Activated naive CD4-positive, alpha-beta T cell treated with anti-CD3 and anti-CD28 coated beads for 36 hours (primary cell): ENCODE measurements around the gene PPM1L. TPM values are rescaled to one million over a fixed set of nuclear protein-coding genes. Genes with fewer than 3 reads are reported as not detected.

Source experiments
- CTCF ChIA-PET: fragments of 350-600 bp; sonication (Branson Sonifier 250); formaldehyde crosslinking; loops from one replicate; lab custom pipeline; 2021; ENCODE audit warnings: antibody characterized with exemption; lab: Charles Lee
- DNase-seq: peaks from one replicate; pipeline ENCODE4 v3.0.0-alpha.2; 2020
- H3K27ac Mint-ChIP-seq: one replicate; pipeline ENCODE4 v1.8.0; 2021; ENCODE audit warnings: mild to moderate bottlenecking, mixed read lengths
- H3K27me3 Mint-ChIP-seq: one replicate; pipeline ENCODE4 v1.8.0; 2021; ENCODE audit warnings: low read depth, mixed read lengths
- H3K36me3 Mint-ChIP-seq: one replicate; pipeline ENCODE4 v1.8.0; 2021; ENCODE audit warnings: low read depth, mixed read lengths
- H3K4me1 Mint-ChIP-seq: one replicate; pipeline ENCODE4 v1.8.0; 2021; ENCODE audit warnings: low read depth, mixed read lengths
- H3K4me3 Mint-ChIP-seq: one replicate; pipeline ENCODE4 v1.8.0; 2021; ENCODE audit warnings: mild to moderate bottlenecking, moderate library complexity, mixed read lengths
- H3K9me3 Mint-ChIP-seq: one replicate; pipeline ENCODE4 v1.8.0; 2021; ENCODE audit warnings: mixed read lengths
- intact Hi-C: fragments of 100-400 bp; cut with micrococcal nuclease; formaldehyde crosslinking; loops from one replicate; pipeline ENCODE4 v1.15.1; 2023
- total RNA-seq, 2 experiments: library from RNA; stranded (reverse); gene quantifications; one replicate each; pipeline ENCODE4 v1.2.3, GENCODE V29; 2021

Gene PPM1L
- total RNA-seq, 2 experiments from 2014 or later: 2.1 TPM

GRCh38 chr3:160840590-160840989 is 84.6 kb downstream of the PPM1L start:
- peaks cover 6% of the 10 kb centered on the region for H3K9me3 Mint-ChIP-seq
- H3K27me3 Mint-ChIP-seq: peaks cover under 1% of the 10 kb centered on the region
- intact Hi-C loops: no loop called here
- H3K4me1 Mint-ChIP-seq: peaks cover 2% of the 10 kb centered on the region
- CTCF ChIA-PET: interaction anchor here (0.5 kb wide), 1 partner anchor 357 kb away, joined by 3 read pairs; no protein-coding TSS in a partner anchor
- no peaks in the 10 kb centered on the region for H3K36me3 Mint-ChIP-seq
- no peak overlapping the region for H3K4me3 Mint-ChIP-seq
- no peak overlapping the region for H3K27ac Mint-ChIP-seq
- no peak for DNase-seq

DNA sequence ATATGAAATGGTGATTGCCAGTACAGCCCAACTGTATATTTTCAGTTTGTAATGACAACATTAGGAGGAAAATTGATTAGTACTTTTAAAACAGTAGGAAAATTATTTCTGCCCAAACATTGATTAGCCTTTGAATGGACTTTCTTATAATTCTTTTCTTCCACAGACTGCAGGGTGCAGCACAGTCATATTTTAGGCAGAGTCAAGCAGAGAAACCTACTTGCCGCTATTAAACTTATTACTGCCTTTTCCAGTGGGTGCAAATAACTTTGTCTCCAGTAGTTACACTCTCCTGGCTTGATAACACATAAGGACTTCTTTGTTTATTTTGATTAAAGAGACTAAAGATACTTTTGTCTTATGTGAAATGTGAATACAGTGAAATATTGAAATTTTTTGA is 85.4 kb downstream of the PPM1L start:
- no peak for DNase-seq
- H3K27ac Mint-ChIP-seq: no peak overlapping the region
- H3K4me3 Mint-ChIP-seq: no peak overlapping the region
- H3K4me1 Mint-ChIP-seq: peaks cover 2% of the 10 kb centered on the region
- CTCF ChIA-PET: interaction anchor here (0.9 kb wide), 1 partner anchor 100 kb away, joined by 3 read pairs; no protein-coding TSS in a partner anchor
- no peaks in the 10 kb centered on the region for H3K27me3 Mint-ChIP-seq
- peaks cover 6% of the 10 kb centered on the region for H3K9me3 Mint-ChIP-seq
- no peaks in the 10 kb centered on the region for H3K36me3 Mint-ChIP-seq
- intact Hi-C loops: no loop called here

GRCh38 chr3:160842021-160843005 is 86.3 kb downstream of the PPM1L start:
- H3K9me3 Mint-ChIP-seq: peaks cover 6% of the 10 kb centered on the region
- no peak overlapping the region for H3K4me3 Mint-ChIP-seq
- H3K36me3 Mint-ChIP-seq: no peaks in the 10 kb centered on the region
- H3K27me3 Mint-ChIP-seq: no peaks in the 10 kb centered on the region
- DNase-seq: no peak
- no peak overlapping the region for H3K27ac Mint-ChIP-seq
- intact Hi-C loops: no loop called here
- H3K4me1 Mint-ChIP-seq: peaks cover 2% of the 10 kb centered on the region
- CTCF ChIA-PET: interaction anchor here (0.9 kb wide), 1 partner anchor 99 kb away, joined by 3 read pairs; no protein-coding TSS in a partner anchor

GRCh38 chr3:160851629-160852210 is 95.7 kb downstream of the PPM1L start:
- no peaks in the 10 kb centered on the region for H3K9me3 Mint-ChIP-seq
- intact Hi-C loops: no loop called here
- H3K36me3 Mint-ChIP-seq: no peaks in the 10 kb centered on the region
- H3K4me3 Mint-ChIP-seq: no peak overlapping the region
- H3K4me1 Mint-ChIP-seq: no peaks in the 10 kb centered on the region
- H3K27ac Mint-ChIP-seq: no peak overlapping the region
- DNase-seq: no peak
- peaks cover 4% of the 10 kb centered on the region for H3K27me3 Mint-ChIP-seq
- CTCF ChIA-PET: no interaction called here

GRCh38 chr3:160852856-160853255 is 96.8 kb downstream of the PPM1L start:
- intact Hi-C loops: no loop called here
- Mint-ChIP-seq H3K4me3 (no peak overlapping the region), H3K4me1 (no peaks in the 10 kb centered on the region), H3K9me3 (no peaks in the 10 kb centered on the region), H3K36me3 (no peaks in the 10 kb centered on the region), H3K27me3 (peaks cover 4% of the 10 kb centered on the region), H3K27ac (no peak overlapping the region)
- no peak for DNase-seq
- CTCF ChIA-PET: no interaction called here

GRCh38 chr3:160856450-160856849 is 100.4 kb downstream of the PPM1L start:
- Mint-ChIP-seq H3K9me3 (no peaks in the 10 kb centered on the region), H3K4me1 (no peaks in the 10 kb centered on the region), H3K36me3 (no peaks in the 10 kb centered on the region), H3K27ac (no peak overlapping the region), H3K27me3 (peaks cover 4% of the 10 kb centered on the region), H3K4me3 (no peak overlapping the region)
- DNase-seq: no peak
- intact Hi-C loops: no loop called here
- CTCF ChIA-PET: no interaction called here

DNA sequence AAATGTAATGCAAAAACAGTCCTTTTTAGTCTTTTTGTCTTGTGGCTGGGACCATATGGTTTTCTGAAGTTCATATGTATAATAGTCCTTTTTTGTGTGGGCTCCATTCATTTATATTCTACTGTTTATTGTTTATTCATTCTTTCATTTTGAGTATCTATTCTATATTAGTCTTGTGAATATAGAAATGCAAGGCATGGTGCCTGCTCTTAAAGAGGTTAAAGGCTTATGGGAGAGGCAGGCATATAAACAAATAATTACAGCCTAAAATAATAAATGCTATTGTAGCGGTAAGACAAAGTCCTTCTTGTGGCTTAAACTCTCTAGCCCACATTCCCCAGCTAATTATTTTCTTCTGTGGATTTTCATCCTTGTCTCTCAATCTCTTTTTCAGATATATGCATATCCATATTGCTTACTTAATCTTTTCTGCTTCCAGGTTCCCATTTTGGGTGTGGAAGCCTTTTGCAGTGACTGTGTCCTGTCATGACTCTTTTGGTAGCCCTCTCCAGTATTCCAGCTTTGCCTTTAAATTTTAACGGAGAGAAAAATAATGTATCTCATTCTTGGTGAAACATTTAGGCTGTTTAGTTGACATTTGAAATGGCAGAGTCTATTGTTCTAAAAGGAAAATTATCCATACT is 101.6 kb downstream of the PPM1L start:
- peaks cover 3% of the 10 kb centered on the region for H3K27me3 Mint-ChIP-seq
- H3K9me3 Mint-ChIP-seq: no peaks in the 10 kb centered on the region
- H3K27ac Mint-ChIP-seq: no peak overlapping the region
- H3K36me3 Mint-ChIP-seq: no peaks in the 10 kb centered on the region
- no peak overlapping the region for H3K4me3 Mint-ChIP-seq
- CTCF ChIA-PET: no interaction called here
- intact Hi-C loops: no loop called here
- no peaks in the 10 kb centered on the region for H3K4me1 Mint-ChIP-seq
- no peak for DNase-seq

DNA sequence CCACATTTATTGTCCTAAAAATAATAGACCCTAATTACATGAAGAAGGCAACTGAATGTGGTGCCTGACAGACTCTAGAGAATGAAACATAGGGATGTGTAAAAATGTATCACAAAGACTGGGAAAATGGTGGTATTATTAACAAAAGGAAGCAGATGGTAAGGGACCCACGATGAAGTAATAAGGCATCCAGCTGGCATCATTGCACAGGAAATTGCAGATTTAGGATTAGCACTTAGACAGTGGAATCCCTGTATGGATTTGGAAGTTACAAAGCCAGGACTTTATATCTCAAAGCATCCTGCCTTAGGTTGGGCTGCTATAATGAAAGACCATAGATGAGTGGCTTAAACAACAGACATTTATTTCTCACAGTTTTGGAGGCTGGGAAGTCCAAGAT is 104.3 kb downstream of the PPM1L start:
- H3K4me1 Mint-ChIP-seq: no peaks in the 10 kb centered on the region
- no peak overlapping the region for H3K4me3 Mint-ChIP-seq
- intact Hi-C loops: no loop called here
- no peak overlapping the region for H3K27ac Mint-ChIP-seq
- no peaks in the 10 kb centered on the region for H3K27me3 Mint-ChIP-seq
- H3K36me3 Mint-ChIP-seq: no peaks in the 10 kb centered on the region
- DNase-seq: no peak
- no peaks in the 10 kb centered on the region for H3K9me3 Mint-ChIP-seq
- CTCF ChIA-PET: no interaction called here

DNA sequence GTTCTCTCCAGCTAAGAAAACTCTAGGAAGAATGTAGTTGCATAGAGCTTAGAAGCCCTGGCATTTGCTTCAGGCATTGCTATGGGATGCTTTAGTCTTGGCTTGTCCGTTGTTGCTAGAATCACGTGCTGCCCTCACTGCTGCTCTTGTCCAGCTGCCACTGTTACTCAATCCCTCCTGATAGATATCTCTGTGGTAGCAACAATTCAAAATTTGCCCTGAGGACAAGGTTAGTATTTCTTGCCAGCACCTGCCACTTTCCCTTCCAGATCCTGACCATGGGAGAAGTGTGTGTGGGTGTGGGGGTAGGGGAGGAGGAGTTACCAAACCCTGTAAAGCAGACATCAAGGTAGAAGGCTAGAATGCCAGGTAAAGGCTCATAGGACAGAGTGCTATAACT is 113.8 kb downstream of the PPM1L start:
- H3K4me1 Mint-ChIP-seq: no peaks in the 10 kb centered on the region
- H3K4me3 Mint-ChIP-seq: no peak overlapping the region
- H3K27me3 Mint-ChIP-seq: peaks cover 5% of the 10 kb centered on the region
- no peak for DNase-seq
- no peaks in the 10 kb centered on the region for H3K9me3 Mint-ChIP-seq
- intact Hi-C loops: no loop called here
- H3K36me3 Mint-ChIP-seq: no peaks in the 10 kb centered on the region
- H3K27ac Mint-ChIP-seq: no peak overlapping the region
- CTCF ChIA-PET: no interaction called here

GRCh38 chr3:160870327-160870726 is 114.3 kb downstream of the PPM1L start:
- Mint-ChIP-seq H3K27ac (no peak overlapping the region), H3K27me3 (peaks cover 5% of the 10 kb centered on the region), H3K9me3 (no peaks in the 10 kb centered on the region)

DNA sequence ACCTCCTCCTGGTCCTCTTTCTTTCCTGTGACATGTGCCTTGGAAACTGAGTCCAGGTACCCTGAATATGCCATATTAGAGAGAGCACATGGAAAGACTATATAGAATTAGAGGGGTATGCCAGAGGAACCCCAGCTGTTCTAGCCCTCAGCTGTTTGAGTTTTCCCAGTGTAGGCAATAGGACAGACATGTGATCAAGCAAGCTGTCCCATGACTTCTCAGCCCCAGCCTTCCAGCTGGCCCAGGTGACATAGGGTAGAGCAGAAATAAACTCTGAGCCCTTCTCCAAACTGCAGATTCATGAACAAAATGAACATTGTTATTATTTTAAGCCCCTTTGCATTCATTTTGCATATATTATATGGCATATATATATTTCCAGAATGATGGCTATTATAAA is 118.7 kb downstream of the PPM1L start:
- intact Hi-C loops: no loop called here
- Mint-ChIP-seq H3K27me3 (peaks cover 6% of the 10 kb centered on the region), H3K4me3 (no peak overlapping the region), H3K4me1 (no peaks in the 10 kb centered on the region), H3K27ac (no peak overlapping the region), H3K36me3 (no peaks in the 10 kb centered on the region), H3K9me3 (peaks cover 3% of the 10 kb centered on the region)
- CTCF ChIA-PET: no interaction called here
- no peak for DNase-seq

More at GRCh38 chr3:160870327-160870726, 114.3 kb downstream of the PPM1L start:
- Mint-ChIP-seq H3K4me1 (no peaks in the 10 kb centered on the region), H3K4me3 (no peak overlapping the region), H3K36me3 (no peaks in the 10 kb centered on the region)
- no peak for DNase-seq
- CTCF ChIA-PET: no interaction called here
- intact Hi-C loops: no loop called here

- CTCF ChIA-PET: no interaction called here
- no peak for DNase-seq
- peaks cover 2% of the 10 kb centered on the region for H3K27me3 Mint-ChIP-seq
Measured at GRCh38 chr3:160876643-160877042, 120.6 kb downstream of the PPM1L start.

More at GRCh38 chr3:160876643-160877042, 120.6 kb downstream of the PPM1L start:
- Mint-ChIP-seq H3K27ac (no peak overlapping the region), H3K36me3 (no peaks in the 10 kb centered on the region), H3K4me3 (no peak overlapping the region), H3K4me1 (no peaks in the 10 kb centered on the region), H3K9me3 (peaks cover 3% of the 10 kb centered on the region)
- intact Hi-C loops: no loop called here
